ENCODE results near the gene POLH. TPM values are rescaled to one million over a fixed set of nuclear protein-coding genes. Genes with fewer than 3 reads are reported as not detected.
"Not testable (repeated sequence)": the region's sequence is repeated elsewhere in the genome, so short reads cannot be mapped to it uniquely, and the experiment has no call there.

Gene POLH
- total RNA-seq, 1 experiment from 2014 or later = 15.4 TPM

DNA sequence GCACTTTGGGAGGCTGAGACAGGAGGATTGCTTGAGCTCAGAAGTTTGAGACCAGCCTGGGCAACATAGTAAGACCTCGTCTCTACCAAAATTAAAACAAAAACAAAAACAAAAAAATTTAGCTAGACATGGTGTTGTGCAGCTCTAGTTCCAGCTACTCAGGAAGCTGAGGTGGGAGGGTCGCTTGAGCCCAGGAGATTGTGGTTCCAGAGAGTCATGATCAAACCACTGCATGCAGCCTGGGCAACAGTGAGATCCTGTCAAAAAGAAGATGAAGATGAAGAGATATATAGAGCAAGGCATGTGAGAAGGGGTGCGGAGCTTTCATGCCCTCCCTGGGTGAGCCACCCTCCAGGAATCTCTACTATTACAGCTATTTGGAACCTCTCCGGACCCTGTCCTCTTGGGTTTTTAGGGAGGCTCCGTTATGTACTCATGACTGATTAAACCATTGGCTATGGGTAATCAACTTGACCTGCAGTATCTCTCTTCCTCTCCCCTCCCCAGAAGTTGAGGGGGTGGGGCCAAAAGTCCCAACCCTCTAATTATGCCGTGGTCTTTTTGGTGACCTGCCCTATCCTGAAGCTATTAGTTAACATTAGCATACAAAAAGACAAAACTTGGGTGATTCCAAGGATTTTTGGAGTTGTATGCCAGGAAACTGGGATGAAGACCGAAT, 9.0 kb downstream of the POLH start:
- Histone ChIP-seq H3K27ac (ENCODE audit: low read length) (no peak overlapping the region), H3K4me1 (ENCODE audit: low read length) (peaks cover 13% of the 10 kb centered on the region), H4K20me1 (ENCODE audit: insufficient read depth, low read depth, low read length) (no peaks in the 10 kb centered on the region), H2AFZ (ENCODE audit: low read length) (no peak overlapping the region), H3K4me3 (ENCODE audit: low read length) (no peak overlapping the region), H3K27me3 (ENCODE audit: low read length) (no peaks in the 10 kb centered on the region), H3K9me3 (ENCODE audit: low read length) (no peaks in the 10 kb centered on the region), H3K4me2 (ENCODE audit: low read depth, low read length, poor library complexity, severe bottlenecking) (no peak overlapping the region), H3K79me2 (ENCODE audit: low read length) (peaks cover 8% of the 10 kb centered on the region; the same call in 1 of the 2 replicates), H3K9me2 (replicated peaks; ENCODE audit: insufficient read depth, low read length) (no peaks in the 10 kb centered on the region), H3K36me3 (ENCODE audit: insufficient read depth, low read length) (peaks cover 38% of the 10 kb centered on the region), H3K9ac (ENCODE audit: low read length) (no peak overlapping the region)
- no peak for DNase-seq

DNA sequence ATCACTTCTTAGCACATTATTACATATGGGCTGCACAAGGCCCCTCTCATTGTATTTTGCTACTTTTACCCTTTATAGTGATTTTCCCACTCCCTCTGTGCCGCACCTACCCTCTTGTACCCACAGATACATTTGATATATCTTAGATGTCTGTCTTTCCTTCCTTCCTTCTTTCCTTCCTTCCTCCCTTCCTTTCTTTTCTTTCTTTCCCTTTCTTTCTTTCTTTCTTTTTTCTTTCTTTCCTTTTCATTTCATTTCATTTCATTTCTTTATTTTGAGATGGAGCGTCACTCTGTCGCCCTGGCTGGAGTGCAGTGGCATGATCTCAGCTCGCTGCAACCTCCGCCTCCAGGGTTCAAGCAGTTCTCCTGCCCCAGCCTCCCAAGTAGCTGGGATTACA, 12.2 kb downstream of the POLH start:
- Histone ChIP-seq H3K9me3 (ENCODE audit: low read length) (no peaks in the 10 kb centered on the region), H3K36me3 (ENCODE audit: insufficient read depth, low read length) (peaks cover 41% of the 10 kb centered on the region), H3K4me2 (ENCODE audit: low read depth, low read length, poor library complexity, severe bottlenecking) (no peak overlapping the region), H3K4me3 (ENCODE audit: low read length) (no peak overlapping the region), H2AFZ (ENCODE audit: low read length) (no peak overlapping the region), H3K9ac (ENCODE audit: low read length) (no peak overlapping the region), H3K27me3 (ENCODE audit: low read length) (no peaks in the 10 kb centered on the region), H3K9me2 (replicated peaks; ENCODE audit: insufficient read depth, low read length) (no peaks in the 10 kb centered on the region), H3K27ac (ENCODE audit: low read length) (no peak overlapping the region), H4K20me1 (ENCODE audit: insufficient read depth, low read depth, low read length) (no peaks in the 10 kb centered on the region), H3K4me1 (ENCODE audit: low read length) (peaks cover 13% of the 10 kb centered on the region), H3K79me2 (ENCODE audit: low read length) (peaks cover 13% of the 10 kb centered on the region; the same call in 1 of the 2 replicates)
- DNase-seq = no peak

DNA sequence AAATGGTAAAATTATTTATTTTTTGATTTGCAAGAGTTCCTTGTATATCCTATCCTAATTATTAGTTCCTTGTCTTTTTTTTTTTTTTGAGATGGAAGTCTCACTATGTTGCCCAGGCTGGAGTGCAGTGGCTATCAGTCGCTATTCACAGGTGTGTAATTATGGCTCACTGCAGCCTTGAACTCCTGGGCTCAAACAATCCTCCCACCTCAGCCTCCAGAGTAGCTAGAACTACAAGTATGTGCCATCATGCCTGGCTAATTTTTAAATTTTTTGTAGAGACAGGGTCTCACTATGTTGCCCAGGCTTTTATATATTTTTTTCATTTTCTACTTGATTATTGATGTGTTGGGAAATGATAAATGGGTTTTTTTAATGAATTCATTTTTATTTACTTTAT, 13.6 kb downstream of the POLH start:
- H3K36me3 ChIP-seq (ENCODE audit: insufficient read depth, low read length) = peaks cover 30% of the 10 kb centered on the region
- H3K27me3 ChIP-seq (ENCODE audit: low read length); H3K27ac ChIP-seq (ENCODE audit: low read length); H4K20me1 ChIP-seq (ENCODE audit: insufficient read depth, low read depth, low read length); H3K9me3 ChIP-seq (ENCODE audit: low read length); DNase-seq; H3K4me3 ChIP-seq (ENCODE audit: low read length); H3K9ac ChIP-seq (ENCODE audit: low read length); H3K4me2 ChIP-seq (ENCODE audit: low read depth, low read length, poor library complexity, severe bottlenecking); H2AFZ ChIP-seq (ENCODE audit: low read length); H3K9me2 ChIP-seq (replicated peaks; ENCODE audit: insufficient read depth, low read length): not testable (repeated sequence)
- H3K4me1 ChIP-seq (ENCODE audit: low read length) = peaks cover 13% of the 10 kb centered on the region
- peaks cover 15% of the 10 kb centered on the region; the same call in 1 of the 2 replicates for H3K79me2 ChIP-seq (ENCODE audit: low read length)

DNA sequence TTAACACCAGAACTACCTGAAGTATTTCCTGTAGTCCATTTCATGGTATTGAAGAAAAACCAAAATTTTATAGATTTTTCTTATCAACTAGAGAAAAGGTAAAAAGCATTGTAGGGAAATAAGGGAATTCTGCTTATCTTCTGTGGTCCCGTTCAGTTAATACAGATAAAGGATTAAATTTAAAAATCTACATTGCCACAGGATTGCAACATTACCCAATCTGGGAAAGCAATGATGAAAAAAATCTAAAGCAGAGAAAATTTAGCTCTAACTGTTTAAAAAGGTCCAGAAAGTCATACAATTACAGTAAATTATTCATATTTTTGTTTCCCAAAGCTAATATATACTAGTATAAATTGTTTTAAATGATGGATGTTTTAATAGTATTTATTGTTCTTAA, 18.0 kb downstream of the POLH start:
- Histone ChIP-seq H3K9me2 (replicated peaks; ENCODE audit: insufficient read depth, low read length) (no peaks in the 10 kb centered on the region), H3K27ac (ENCODE audit: low read length) (no peak overlapping the region), H3K36me3 (ENCODE audit: insufficient read depth, low read length) (peaks cover 26% of the 10 kb centered on the region; the same call in 1 of the 2 replicates), H3K27me3 (ENCODE audit: low read length) (no peaks in the 10 kb centered on the region), H3K4me1 (ENCODE audit: low read length) (no peaks in the 10 kb centered on the region), H3K9me3 (ENCODE audit: low read length) (no peaks in the 10 kb centered on the region), H3K9ac (ENCODE audit: low read length) (no peak overlapping the region), H3K4me2 (ENCODE audit: low read depth, low read length, poor library complexity, severe bottlenecking) (no peak overlapping the region), H3K79me2 (ENCODE audit: low read length) (peaks cover 11% of the 10 kb centered on the region; the same call in 1 of the 2 replicates), H2AFZ (ENCODE audit: low read length) (no peak overlapping the region), H3K4me3 (ENCODE audit: low read length) (no peak overlapping the region), H4K20me1 (ENCODE audit: insufficient read depth, low read depth, low read length) (no peaks in the 10 kb centered on the region)
- no peak for DNase-seq

DNA sequence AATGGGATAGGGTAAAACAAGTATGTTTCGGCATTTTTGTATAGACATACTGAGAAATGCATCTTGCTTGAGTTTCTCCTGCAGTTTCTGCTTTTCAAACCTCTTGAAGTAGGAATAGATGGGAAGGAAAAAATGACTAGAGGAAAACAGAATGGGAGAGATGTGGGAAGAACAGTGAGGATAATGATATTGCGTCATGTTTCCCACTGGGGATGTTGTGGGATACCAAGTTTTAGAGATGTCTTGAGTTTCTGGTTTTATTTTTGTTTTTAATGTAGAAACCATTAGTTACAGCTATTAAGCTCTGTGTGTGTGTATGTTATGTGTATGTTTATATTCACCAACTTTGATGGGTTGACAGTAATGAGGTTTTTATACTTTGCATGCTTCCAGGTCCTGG, 24.6 kb downstream of the POLH start:
- no peak overlapping the region for H3K4me2 ChIP-seq (ENCODE audit: low read depth, low read length, poor library complexity, severe bottlenecking)
- no peaks in the 10 kb centered on the region for H3K9me3 ChIP-seq (ENCODE audit: low read length)
- no peaks in the 10 kb centered on the region for H3K9me2 ChIP-seq (replicated peaks; ENCODE audit: insufficient read depth, low read length)
- H3K36me3 ChIP-seq (ENCODE audit: insufficient read depth, low read length) = peaks cover 28% of the 10 kb centered on the region
- H3K4me3 ChIP-seq (ENCODE audit: low read length) = no peak overlapping the region
- no peaks in the 10 kb centered on the region for H3K79me2 ChIP-seq (ENCODE audit: low read length)
- no peak overlapping the region for H2AFZ ChIP-seq (ENCODE audit: low read length)
- no peak overlapping the region for H3K9ac ChIP-seq (ENCODE audit: low read length)
- no peak overlapping the region for H3K27ac ChIP-seq (ENCODE audit: low read length)
- DNase-seq = no peak
- H3K4me1 ChIP-seq (ENCODE audit: low read length) = peaks cover 11% of the 10 kb centered on the region
- no peaks in the 10 kb centered on the region for H4K20me1 ChIP-seq (ENCODE audit: insufficient read depth, low read depth, low read length)
- no peaks in the 10 kb centered on the region for H3K27me3 ChIP-seq (ENCODE audit: low read length)

DNA sequence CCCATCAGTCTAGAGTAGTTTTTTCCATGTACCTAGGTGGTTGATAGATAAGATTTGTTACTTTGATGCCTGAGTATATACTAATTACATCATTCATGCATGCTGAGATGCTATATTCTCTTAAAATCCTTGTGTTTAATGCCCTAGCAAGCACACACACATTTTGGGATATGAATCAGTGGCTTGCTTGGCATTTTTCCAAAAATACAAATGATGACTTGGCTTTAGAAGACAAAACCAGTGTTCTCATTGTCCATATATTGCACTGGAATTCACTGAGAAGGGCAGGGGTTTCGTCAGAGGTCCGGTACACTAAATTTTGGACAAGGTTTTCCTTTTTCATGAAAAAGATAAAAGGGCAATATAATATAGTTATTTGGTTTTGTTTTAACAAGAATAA, 28.2 kb downstream of the POLH start:
- H3K4me1 ChIP-seq (ENCODE audit: low read length) = peaks cover 23% of the 10 kb centered on the region
- H3K27me3 ChIP-seq (ENCODE audit: low read length) = no peaks in the 10 kb centered on the region
- no peak for DNase-seq
- no peak overlapping the region for H2AFZ ChIP-seq (ENCODE audit: low read length)
- H3K4me3 ChIP-seq (ENCODE audit: low read length) = no peak overlapping the region
- no peaks in the 10 kb centered on the region for H3K9me2 ChIP-seq (replicated peaks; ENCODE audit: insufficient read depth, low read length)
- H3K27ac ChIP-seq (ENCODE audit: low read length) = peak overlapping the region; percentile 34
- no peak overlapping the region for H3K4me2 ChIP-seq (ENCODE audit: low read depth, low read length, poor library complexity, severe bottlenecking)
- H3K36me3 ChIP-seq (ENCODE audit: insufficient read depth, low read length) = peaks cover 19% of the 10 kb centered on the region
- H3K9me3 ChIP-seq (ENCODE audit: low read length) = no peaks in the 10 kb centered on the region
- no peak overlapping the region for H3K9ac ChIP-seq (ENCODE audit: low read length)
- H4K20me1 ChIP-seq (ENCODE audit: insufficient read depth, low read depth, low read length) = no peaks in the 10 kb centered on the region
- no peaks in the 10 kb centered on the region for H3K79me2 ChIP-seq (ENCODE audit: low read length)

DNA sequence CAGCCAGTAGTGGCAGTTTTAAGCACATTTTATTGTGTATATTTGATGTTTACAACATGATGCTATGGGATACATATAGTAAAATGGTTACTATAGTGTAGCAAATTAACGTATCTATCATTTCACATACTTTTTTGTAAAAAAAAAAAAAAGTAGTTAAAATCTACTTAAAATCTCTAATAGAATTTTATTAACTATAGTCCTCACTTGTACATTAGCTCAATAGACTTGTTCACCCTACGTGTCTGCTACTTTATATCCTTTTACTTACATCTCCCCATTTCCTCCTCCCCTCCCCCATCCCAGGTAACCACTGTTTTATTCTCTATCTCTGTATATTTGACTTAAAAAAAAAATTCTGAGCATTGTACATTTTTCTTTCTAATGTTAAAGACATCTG, 30.0 kb downstream of the POLH start:
- no peaks in the 10 kb centered on the region for H3K79me2 ChIP-seq (ENCODE audit: low read length)
- no peaks in the 10 kb centered on the region for H4K20me1 ChIP-seq (ENCODE audit: insufficient read depth, low read depth, low read length)
- no peaks in the 10 kb centered on the region for H3K9me2 ChIP-seq (replicated peaks; ENCODE audit: insufficient read depth, low read length)
- H3K9ac ChIP-seq (ENCODE audit: low read length) = no peak overlapping the region
- DNase-seq = no peak
- no peak overlapping the region for H3K4me2 ChIP-seq (ENCODE audit: low read depth, low read length, poor library complexity, severe bottlenecking)
- no peaks in the 10 kb centered on the region for H3K27me3 ChIP-seq (ENCODE audit: low read length)
- peaks cover 30% of the 10 kb centered on the region for H3K4me1 ChIP-seq (ENCODE audit: low read length)
- peaks cover 23% of the 10 kb centered on the region for H3K36me3 ChIP-seq (ENCODE audit: insufficient read depth, low read length)
- no peak overlapping the region for H2AFZ ChIP-seq (ENCODE audit: low read length)
- H3K9me3 ChIP-seq (ENCODE audit: low read length) = no peaks in the 10 kb centered on the region
- H3K27ac ChIP-seq (ENCODE audit: low read length) = no peak overlapping the region
- no peak overlapping the region for H3K4me3 ChIP-seq (ENCODE audit: low read length)

DNA sequence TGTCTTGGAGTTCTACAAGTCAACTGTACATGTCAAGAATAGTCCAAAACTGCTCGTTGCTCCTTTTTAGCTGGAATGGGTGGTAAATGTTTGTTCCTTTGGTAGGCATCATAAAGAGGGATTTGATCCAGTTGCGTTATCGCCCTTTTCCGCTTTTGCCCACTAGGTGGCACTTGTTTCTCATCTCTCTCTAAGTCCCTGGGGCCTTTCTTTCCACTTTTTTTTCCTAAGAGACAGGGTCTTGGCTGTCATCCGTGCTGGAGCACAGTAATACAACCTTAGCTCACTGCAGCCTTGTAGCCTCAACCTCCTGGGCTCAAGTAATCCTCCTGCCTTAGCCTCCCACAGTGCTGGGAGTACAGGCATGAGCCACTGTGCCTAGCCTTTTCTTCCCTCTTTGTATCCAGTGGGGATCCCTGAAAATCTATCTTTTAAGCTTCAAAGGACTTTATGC, 32.4 kb downstream of the POLH start:
- H3K79me2 ChIP-seq (ENCODE audit: low read length) = no peaks in the 10 kb centered on the region
- no peaks in the 10 kb centered on the region for H3K27me3 ChIP-seq (ENCODE audit: low read length)
- H2AFZ ChIP-seq (ENCODE audit: low read length) = no peak overlapping the region
- H3K9me2 ChIP-seq (replicated peaks; ENCODE audit: insufficient read depth, low read length) = no peaks in the 10 kb centered on the region
- peaks cover 29% of the 10 kb centered on the region for H3K4me1 ChIP-seq (ENCODE audit: low read length)
- no peaks in the 10 kb centered on the region for H4K20me1 ChIP-seq (ENCODE audit: insufficient read depth, low read depth, low read length)
- H3K4me3 ChIP-seq (ENCODE audit: low read length) = peak overlapping the region; percentile 60
- peak overlapping the region; percentile 97 for H3K27ac ChIP-seq (ENCODE audit: low read length)
- H3K9me3 ChIP-seq (ENCODE audit: low read length) = no peaks in the 10 kb centered on the region
- H3K36me3 ChIP-seq (ENCODE audit: insufficient read depth, low read length) = peaks cover 23% of the 10 kb centered on the region
- peak; percentile 82 for DNase-seq
- H3K4me2 ChIP-seq (ENCODE audit: low read depth, low read length, poor library complexity, severe bottlenecking) = peak overlapping the region; percentile 89
- H3K9ac ChIP-seq (ENCODE audit: low read length) = peak overlapping the region; percentile 70

Measured in Karpas-422 (cell line).